HG03108 (cell line): ENCODE results near the gene BUB1B.

Experiments used
- ATAC-seq: cut with Tn5 transposase; IDR thresholded peaks from one replicate; pipeline ENCODE4 v1.9.1; 2021; ENCODE audit warnings: moderate library complexity; ENCODE audit not compliant: unreplicated experiment

Gene BUB1B

GRCh38 chr15:40175160-40175559 lies 14.3 kb downstream of the BUB1B start:
- ATAC-seq, result no peak

DNA sequence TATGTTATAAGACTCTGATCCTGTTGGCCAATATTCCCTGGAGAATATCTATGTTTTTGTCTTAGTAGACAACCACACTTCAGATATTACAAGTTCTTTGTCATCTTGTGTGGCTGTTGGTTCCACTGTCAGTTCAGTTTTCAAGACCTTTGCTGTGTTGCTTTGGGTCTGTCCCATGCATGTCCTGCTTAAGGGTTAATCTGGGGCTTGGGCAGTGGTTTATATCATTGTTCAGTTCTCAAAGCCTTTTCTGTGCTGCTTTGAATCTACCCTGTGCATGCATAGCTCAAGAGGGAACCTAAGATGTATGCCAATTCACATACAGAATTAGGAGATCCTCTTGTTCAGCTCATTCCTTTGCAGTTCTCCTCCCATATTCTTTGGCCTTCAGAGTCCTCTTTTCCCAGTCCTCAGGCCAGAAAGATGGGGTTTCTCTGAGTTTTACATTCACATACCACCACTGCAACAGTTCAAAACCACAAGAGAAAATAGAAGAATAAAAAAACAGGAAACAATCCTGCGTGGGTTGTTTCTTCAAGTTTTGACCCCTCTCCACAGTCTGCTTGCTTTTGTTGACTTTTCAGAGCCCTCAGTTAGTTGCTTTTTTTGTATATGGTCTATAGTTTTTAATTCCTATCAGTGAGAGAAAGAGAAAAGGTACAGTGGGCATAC lies 21.6 kb downstream of the BUB1B start:
- no peak for ATAC-seq

DNA sequence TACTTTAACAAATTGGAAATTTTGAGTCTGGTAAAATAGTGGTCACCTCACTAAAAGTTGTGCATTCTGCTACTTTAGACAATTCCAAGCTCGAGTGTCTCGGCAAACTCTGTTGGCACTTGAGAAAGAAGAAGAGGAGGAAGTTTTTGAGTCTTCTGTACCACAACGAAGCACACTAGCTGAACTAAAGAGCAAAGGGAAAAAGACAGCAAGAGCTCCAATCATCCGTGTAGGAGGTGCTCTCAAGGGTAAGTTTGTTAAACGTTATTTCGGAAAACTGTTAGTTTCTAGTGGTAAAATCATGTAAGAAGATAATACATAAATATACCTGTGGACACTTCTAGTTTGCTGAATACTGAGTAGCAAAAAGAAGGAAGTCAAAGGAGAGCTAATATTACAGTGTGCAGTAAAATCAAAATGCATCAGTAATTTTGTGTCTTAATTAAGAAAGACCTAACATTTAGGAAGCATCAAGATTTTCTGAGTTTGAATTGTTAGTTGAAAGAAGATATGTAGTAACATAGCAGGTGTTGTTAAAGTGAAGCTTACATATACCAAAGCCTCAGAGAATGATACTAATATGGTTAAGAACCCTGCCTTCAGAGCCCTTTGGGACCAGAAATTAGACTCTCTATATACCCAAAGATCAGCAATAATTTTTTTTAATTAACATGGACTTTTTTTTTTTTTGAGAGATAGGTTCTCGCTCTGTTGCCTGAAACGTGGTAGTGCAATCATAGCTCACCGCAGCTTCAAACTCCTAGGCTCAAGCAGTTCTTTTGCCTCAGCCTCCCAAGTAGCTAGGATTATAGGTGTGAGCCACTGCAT lies 23.0 kb downstream of the BUB1B start:
- ATAC-seq, result no peak

DNA sequence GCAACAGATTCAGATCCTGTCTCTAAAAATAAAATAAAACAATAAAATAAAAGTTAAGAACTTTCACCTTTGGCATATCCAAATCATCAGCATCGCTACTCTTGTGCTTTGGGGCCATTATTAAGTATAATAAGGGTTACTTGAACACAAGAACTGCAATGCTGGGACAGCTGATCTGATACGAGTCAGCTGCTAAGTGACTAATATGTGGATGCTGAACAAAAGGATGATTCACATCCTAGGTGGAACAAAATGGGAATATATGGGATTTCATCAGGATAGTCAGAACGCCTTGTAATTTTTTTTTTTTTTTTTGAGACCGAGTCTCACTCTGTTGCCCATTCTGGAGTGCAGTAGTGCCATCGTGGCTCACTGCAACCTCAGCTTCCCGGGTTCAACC lies 29.7 kb downstream of the BUB1B start:
- no peak for ATAC-seq

DNA sequence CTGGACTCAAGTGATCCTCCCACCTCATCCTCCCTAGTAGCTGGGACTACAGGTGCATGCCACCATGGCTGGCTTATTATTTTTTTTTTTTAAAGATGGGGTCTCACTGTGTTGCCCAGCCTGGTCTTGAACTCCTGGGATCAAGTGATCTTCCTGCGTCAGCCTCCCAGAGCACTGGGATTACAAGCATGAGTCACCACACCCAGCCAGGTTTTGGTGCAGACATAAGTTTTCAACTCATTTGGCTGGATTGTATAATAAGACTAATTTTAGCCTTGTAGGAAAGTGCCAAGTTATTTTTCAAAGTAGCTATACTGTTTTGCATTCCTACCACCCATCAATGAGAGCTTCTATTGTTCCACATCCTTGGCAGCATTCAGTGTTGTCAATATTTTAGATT lies 32.1 kb downstream of the BUB1B start:
- no peak for ATAC-seq

- no peak for ATAC-seq
Observed at GRCh38 chr15:40197434-40197833, 36.6 kb downstream of the BUB1B start.

DNA sequence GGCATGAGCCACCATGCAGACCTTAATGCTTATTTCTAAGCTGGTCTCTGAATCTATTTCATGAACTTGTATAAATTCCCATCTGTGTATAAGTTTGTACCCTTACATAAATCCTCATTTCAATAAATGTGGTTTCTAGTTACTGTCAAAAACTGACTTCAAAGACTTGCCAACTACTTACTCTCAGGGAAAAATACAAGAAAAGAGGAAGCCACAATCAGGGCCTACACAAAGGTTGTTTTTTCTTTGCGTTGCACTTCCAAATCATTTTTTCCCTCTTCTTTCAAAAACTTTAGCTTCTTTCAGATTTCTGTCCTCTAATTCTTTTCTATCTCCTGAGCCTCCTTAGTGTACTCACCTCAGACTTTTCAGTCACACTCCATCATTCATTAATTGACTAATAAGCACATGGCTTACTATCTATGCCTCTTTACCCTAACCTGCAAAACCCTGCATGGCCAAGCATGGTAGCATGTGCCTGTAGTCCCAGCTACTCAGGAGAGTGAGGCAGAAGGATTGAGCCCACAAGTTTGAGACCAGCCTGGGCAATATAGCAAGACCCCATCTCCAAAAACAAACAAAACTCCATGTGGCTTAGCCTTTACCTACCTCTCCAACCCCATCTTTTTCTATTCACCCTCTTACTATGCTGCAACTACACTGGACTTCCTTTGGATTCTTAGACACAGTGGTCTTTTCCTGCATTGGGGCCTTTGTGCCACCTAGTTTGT lies 37.7 kb downstream of the BUB1B start:
- no peak for ATAC-seq

DNA sequence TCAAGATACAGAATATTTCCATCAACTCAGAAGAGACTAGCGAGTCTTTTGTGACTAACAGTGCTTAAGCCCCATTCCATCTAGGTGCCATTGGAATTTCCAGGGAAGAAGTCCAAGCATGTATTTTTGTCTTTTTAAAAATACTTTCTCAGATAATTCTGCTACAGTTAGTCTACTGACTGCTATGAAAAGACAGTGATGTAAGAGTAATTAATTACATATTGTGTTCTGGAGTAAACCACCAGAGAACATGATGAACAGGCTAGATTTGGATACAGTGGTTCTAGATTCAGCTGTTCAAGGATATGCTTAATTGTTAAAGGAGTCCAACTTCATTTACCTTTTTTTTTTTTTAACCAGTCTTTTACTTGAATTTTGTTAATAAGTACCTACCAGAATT lies 43.2 kb downstream of the BUB1B start:
- ATAC-seq, result no peak

GRCh38 chr15:40217166-40217824 lies 56.4 kb downstream of the BUB1B start:
- no peak for ATAC-seq

GRCh38 chr15:40219801-40220200 lies 58.9 kb downstream of the BUB1B start:
- ATAC-seq, result no peak

GRCh38 chr15:40222131-40222530 lies 61.3 kb downstream of the BUB1B start:
- ATAC-seq, result no peak

- ATAC-seq, result no peak
Observed at GRCh38 chr15:40226736-40227135, 65.9 kb downstream of the BUB1B start.

GRCh38 chr15:40229316-40229715 lies 68.4 kb downstream of the BUB1B start:
- ATAC-seq, result no peak

DNA sequence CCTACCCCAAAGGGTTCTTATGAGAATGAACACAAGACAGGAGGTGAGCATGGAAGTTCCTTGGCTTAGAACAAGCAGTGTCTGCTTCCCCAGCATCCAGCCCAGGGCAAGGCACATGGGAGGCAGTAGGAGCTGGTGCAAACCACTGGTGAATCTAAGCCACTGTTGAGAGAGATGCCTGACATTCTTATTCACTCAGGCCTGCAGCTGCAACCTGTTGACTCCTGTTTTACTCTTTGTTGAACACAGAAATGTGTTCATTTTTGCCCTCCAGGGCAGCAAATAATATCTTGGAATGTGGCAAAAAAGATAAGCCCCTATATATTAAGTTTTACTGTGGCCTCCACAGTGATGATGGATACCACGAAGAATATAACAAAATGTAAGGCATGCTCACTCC lies 69.1 kb downstream of the BUB1B start:
- ATAC-seq, result no peak

GRCh38 chr15:40232625-40233070 lies 71.8 kb downstream of the BUB1B start:
- no peak for ATAC-seq

- no peak for ATAC-seq
Observed at GRCh38 chr15:40233727-40234577, 73.1 kb downstream of the BUB1B start.

DNA sequence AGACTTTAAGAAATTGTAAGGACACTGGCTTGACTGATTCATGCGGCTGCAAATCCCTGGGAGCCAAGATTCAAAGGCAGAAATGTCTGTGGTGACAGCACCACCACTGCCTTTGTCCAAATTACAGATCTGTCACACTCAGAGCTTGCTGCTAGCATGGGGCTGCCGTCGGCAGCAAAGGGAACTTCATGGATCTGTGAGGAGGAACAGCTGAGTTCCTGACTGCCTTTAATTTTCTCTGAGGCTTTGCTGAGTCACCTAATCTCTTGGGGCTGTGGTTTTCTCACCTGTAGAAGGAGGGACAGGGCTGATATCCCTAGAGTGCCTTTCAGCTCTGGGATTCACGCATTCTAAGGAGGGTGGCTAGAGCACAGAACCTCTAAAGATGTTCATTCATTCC lies 73.9 kb downstream of the BUB1B start:
- ATAC-seq, result no peak

- ATAC-seq, result no peak
Observed at GRCh38 chr15:40235201-40235885, 74.5 kb downstream of the BUB1B start.

- ATAC-seq, result no peak
Observed at GRCh38 chr15:40238532-40239403, 77.9 kb downstream of the BUB1B start, which contains the start of gene PAK6. Gene PAK6, plus strand, starts transcription at chr15:40239063. Its CDS starts 25,723 bp downstream, at chr15:40264786.
